K562 (cell line): ENCODE measurements around the gene RCOR1. TPM values are rescaled to one million over a fixed set of nuclear protein-coding genes. Genes with fewer than 3 reads are reported as not detected.

Source experiments
- ARID1B ChIP-seq: fragments of 450-650 bp; IDR thresholded peaks from 2 replicates; pipeline ENCODE4 v1.6.1; 2016; ENCODE audit warnings: antibody characterized with exemption, mild to moderate bottlenecking, inconsistent platforms
- GABPB1 ChIP-seq: sonication (generic); formaldehyde crosslinking; IDR thresholded peaks from 2 replicates; pipeline ENCODE4 v1.8.0; 2022; ENCODE audit warnings: mild to moderate bottlenecking, missing genetic modification reagents
- KLF16 ChIP-seq: IDR thresholded peaks from 2 replicates; pipeline ENCODE4 v1.6.1; 2016; ENCODE audit warnings: antibody characterized with exemption
- ZBTB8A ChIP-seq: fragments of 450-650 bp; IDR thresholded peaks from 2 replicates; pipeline ENCODE4 v1.6.1; 2018; ENCODE audit warnings: mild to moderate bottlenecking, moderate library complexity; ENCODE audit not compliant: partially characterized antibody
- polyA plus RNA-seq, 8 experiments: library from polyadenylated mRNA; depleted of rRNA in 4 of 8; stranded (reverse) in 5 of 8; unstranded in 3 of 8; fragments of >200 nt; fragmentation: Nextera tagmentation in 2 of 8; fragmentation: Illumina TruSeq in 1 of 8; extraction: Ambion mirVana in 2 of 8; extraction: Trizol in 1 of 8; gene quantifications; 2 replicates each; pipeline versions ENCODE4 v1.2.1 to v1.2.3, GENCODE V29; 2011 to 2014; ENCODE audit warnings: inconsistent platforms in 1 of 8, missing spikeins in 1 of 8
- total RNA-seq, 7 experiments: library from RNA; depleted of rRNA in 6 of 7; stranded (reverse); fragments of >200 nt in 6 of 7; fragmentation: Illumina TruSeq in 2 of 7; extraction: Trizol in 2 of 7; gene quantifications; 2 replicates each; pipeline versions ENCODE4 v1.2.1 to v1.2.3, GENCODE V29; 2011 to 2021; ENCODE audit warnings: low replicate concordance in 1 of 7
- TF ChIP-seq, protein P1 (sequence below): fragments of 200-800 bp; sonication (Bioruptor generic); IDR thresholded peaks from 2 replicates; pipeline ENCODE4 v1.6.1; 2016; ENCODE audit warnings: missing genetic modification characterization, missing compliant biosample characterization
- TF ChIP-seq, protein P2 (sequence below): fragments of 250-450 bp; sonication (Bioruptor Pico); IDR thresholded peaks from 2 replicates; pipeline ENCODE4 v1.8.0; 2021; ENCODE audit warnings: moderate library complexity, mild to moderate bottlenecking, inconsistent platforms
- TF ChIP-seq, protein P3 (sequence below), 2 experiments: fragments of 450-650 bp in 1 of 2; IDR thresholded peaks; 2 replicates each; pipeline ENCODE4 v1.6.1; 2011 to 2017; ENCODE audit warnings: low read depth in 2 of 2, antibody characterized with exemption in 1 of 2, borderline replicate concordance in 1 of 2, low read length in 1 of 2, mild to moderate bottlenecking in 1 of 2, mixed read lengths in 1 of 2; ENCODE audit not compliant: control insufficient read depth in 1 of 2

RCOR1 gene
- total and polyA plus RNA-seq, 9 of the 15 experiments (the other 6 are each of a cell fraction or from before 2014, with no cell fraction given), result 8.5 to 47.9 (median 20.9) TPM

GRCh38 chr14:102723650-102724049 is 131.2 kb downstream of the RCOR1 start (continued):
- TF ChIP-seq, protein P1, sequence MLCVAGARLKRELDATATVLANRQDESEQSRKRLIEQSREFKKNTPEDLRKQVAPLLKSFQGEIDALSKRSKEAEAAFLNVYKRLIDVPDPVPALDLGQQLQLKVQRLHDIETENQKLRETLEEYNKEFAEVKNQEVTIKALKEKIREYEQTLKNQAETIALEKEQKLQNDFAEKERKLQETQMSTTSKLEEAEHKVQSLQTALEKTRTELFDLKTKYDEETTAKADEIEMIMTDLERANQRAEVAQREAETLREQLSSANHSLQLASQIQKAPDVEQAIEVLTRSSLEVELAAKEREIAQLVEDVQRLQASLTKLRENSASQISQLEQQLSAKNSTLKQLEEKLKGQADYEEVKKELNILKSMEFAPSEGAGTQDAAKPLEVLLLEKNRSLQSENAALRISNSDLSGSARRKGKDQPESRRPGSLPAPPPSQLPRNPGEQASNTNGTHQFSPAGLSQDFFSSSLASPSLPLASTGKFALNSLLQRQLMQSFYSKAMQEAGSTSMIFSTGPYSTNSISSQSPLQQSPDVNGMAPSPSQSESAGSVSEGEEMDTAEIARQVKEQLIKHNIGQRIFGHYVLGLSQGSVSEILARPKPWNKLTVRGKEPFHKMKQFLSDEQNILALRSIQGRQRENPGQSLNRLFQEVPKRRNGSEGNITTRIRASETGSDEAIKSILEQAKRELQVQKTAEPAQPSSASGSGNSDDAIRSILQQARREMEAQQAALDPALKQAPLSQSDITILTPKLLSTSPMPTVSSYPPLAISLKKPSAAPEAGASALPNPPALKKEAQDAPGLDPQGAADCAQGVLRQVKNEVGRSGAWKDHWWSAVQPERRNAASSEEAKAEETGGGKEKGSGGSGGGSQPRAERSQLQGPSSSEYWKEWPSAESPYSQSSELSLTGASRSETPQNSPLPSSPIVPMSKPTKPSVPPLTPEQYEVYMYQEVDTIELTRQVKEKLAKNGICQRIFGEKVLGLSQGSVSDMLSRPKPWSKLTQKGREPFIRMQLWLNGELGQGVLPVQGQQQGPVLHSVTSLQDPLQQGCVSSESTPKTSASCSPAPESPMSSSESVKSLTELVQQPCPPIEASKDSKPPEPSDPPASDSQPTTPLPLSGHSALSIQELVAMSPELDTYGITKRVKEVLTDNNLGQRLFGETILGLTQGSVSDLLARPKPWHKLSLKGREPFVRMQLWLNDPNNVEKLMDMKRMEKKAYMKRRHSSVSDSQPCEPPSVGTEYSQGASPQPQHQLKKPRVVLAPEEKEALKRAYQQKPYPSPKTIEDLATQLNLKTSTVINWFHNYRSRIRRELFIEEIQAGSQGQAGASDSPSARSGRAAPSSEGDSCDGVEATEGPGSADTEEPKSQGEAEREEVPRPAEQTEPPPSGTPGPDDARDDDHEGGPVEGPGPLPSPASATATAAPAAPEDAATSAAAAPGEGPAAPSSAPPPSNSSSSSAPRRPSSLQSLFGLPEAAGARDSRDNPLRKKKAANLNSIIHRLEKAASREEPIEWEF, result no peak
- TF ChIP-seq ZBTB8A (no peak), ARID1B (no peak), GABPB1 (no peak), KLF16 (no peak)
- TF ChIP-seq, protein P2, sequence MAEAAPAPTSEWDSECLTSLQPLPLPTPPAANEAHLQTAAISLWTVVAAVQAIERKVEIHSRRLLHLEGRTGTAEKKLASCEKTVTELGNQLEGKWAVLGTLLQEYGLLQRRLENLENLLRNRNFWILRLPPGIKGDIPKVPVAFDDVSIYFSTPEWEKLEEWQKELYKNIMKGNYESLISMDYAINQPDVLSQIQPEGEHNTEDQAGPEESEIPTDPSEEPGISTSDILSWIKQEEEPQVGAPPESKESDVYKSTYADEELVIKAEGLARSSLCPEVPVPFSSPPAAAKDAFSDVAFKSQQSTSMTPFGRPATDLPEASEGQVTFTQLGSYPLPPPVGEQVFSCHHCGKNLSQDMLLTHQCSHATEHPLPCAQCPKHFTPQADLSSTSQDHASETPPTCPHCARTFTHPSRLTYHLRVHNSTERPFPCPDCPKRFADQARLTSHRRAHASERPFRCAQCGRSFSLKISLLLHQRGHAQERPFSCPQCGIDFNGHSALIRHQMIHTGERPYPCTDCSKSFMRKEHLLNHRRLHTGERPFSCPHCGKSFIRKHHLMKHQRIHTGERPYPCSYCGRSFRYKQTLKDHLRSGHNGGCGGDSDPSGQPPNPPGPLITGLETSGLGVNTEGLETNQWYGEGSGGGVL, result no peak
- TF ChIP-seq, protein P3, sequence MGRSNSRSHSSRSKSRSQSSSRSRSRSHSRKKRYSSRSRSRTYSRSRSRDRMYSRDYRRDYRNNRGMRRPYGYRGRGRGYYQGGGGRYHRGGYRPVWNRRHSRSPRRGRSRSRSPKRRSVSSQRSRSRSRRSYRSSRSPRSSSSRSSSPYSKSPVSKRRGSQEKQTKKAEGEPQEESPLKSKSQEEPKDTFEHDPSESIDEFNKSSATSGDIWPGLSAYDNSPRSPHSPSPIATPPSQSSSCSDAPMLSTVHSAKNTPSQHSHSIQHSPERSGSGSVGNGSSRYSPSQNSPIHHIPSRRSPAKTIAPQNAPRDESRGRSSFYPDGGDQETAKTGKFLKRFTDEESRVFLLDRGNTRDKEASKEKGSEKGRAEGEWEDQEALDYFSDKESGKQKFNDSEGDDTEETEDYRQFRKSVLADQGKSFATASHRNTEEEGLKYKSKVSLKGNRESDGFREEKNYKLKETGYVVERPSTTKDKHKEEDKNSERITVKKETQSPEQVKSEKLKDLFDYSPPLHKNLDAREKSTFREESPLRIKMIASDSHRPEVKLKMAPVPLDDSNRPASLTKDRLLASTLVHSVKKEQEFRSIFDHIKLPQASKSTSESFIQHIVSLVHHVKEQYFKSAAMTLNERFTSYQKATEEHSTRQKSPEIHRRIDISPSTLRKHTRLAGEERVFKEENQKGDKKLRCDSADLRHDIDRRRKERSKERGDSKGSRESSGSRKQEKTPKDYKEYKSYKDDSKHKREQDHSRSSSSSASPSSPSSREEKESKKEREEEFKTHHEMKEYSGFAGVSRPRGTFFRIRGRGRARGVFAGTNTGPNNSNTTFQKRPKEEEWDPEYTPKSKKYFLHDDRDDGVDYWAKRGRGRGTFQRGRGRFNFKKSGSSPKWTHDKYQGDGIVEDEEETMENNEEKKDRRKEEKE (IDR thresholded peaks at IDR 0.05; ENCODE audit: borderline replicate concordance in 1 of 2, control insufficient read depth in 1 of 2, low read depth in 2 of 2, low read length in 1 of 2), result no peak
